ENCODE data around the gene MOB3B. TPM values are rescaled to one million over a fixed set of nuclear protein-coding genes. Genes with fewer than 3 reads are reported as not detected.
"Not testable (repeated sequence)": the region's sequence is repeated elsewhere in the genome, so short reads cannot be mapped to it uniquely, and the experiment has no call there.

MOB3B gene
- total RNA-seq, 1 donor from 2014 or later = 14.0 TPM

DNA sequence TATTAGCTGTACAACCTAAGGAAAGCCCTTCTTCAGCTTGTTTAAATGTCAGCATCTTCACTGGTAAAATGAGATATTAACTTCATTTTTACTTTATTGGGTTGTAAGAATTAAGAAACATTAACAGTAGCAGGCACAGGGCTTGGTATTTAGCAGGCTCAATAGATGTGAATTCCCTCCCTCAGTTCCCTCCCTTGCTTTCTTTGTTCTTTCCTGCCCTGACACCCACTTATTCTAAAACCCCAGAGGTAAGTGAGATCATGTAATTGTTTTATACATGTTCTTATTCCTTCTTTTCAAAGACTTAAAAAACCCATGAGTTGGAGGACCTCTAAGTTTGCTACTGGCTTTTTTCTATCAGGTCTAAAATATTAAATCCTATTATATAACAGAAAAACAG, 78.9 kb downstream of the MOB3B start:
- H3K27me3 ChIP-seq = no peaks in the 10 kb centered on the region
- H3K79me2 ChIP-seq (ENCODE audit: low read depth) = peaks cover 59% of the 10 kb centered on the region
- no peak overlapping the region for H3K27ac Mint-ChIP-seq
- H3K9me3 ChIP-seq (ENCODE audit: low read depth) = no peaks in the 10 kb centered on the region
- H3K4me1 Mint-ChIP-seq = peaks cover 38% of the 10 kb centered on the region
- DNase-seq (ENCODE audit: low spot score) = no peak
- H3K4me3 Mint-ChIP-seq = no peak overlapping the region
- TF ChIP-seq EZH2 (IDR thresholded peaks at IDR 0.05) (no peak), EZH2phosphoT487 (IDR thresholded peaks at IDR 0.05) (no peak)
- TF ChIP-seq, protein P1, sequence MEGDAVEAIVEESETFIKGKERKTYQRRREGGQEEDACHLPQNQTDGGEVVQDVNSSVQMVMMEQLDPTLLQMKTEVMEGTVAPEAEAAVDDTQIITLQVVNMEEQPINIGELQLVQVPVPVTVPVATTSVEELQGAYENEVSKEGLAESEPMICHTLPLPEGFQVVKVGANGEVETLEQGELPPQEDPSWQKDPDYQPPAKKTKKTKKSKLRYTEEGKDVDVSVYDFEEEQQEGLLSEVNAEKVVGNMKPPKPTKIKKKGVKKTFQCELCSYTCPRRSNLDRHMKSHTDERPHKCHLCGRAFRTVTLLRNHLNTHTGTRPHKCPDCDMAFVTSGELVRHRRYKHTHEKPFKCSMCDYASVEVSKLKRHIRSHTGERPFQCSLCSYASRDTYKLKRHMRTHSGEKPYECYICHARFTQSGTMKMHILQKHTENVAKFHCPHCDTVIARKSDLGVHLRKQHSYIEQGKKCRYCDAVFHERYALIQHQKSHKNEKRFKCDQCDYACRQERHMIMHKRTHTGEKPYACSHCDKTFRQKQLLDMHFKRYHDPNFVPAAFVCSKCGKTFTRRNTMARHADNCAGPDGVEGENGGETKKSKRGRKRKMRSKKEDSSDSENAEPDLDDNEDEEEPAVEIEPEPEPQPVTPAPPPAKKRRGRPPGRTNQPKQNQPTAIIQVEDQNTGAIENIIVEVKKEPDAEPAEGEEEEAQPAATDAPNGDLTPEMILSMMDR (IDR thresholded peaks at IDR 0.05) = no peak
- no peaks in the 10 kb centered on the region for H3K36me3 ChIP-seq
- no peak overlapping the region for H2AFZ ChIP-seq (replicated peaks)
- no peak overlapping the region for H3K4me3 ChIP-seq
- no peak overlapping the region for H3K9ac ChIP-seq
- H3K9me3 Mint-ChIP-seq = no peaks in the 10 kb centered on the region
- peaks cover 17% of the 10 kb centered on the region for H3K36me3 Mint-ChIP-seq
- H4K20me1 ChIP-seq (ENCODE audit: low read depth) = peaks cover 15% of the 10 kb centered on the region
- peaks cover 9% of the 10 kb centered on the region for H3F3A ChIP-seq (ENCODE audit: low read depth)
- peak overlapping the region; percentile 16 for H3K4me2 ChIP-seq
- H3K4me1 ChIP-seq = peaks cover 36% of the 10 kb centered on the region
- no peaks in the 10 kb centered on the region for H3K27me3 Mint-ChIP-seq (ENCODE audit: insufficient read depth, low read depth)
- H3K27ac ChIP-seq = no peak overlapping the region

DNA sequence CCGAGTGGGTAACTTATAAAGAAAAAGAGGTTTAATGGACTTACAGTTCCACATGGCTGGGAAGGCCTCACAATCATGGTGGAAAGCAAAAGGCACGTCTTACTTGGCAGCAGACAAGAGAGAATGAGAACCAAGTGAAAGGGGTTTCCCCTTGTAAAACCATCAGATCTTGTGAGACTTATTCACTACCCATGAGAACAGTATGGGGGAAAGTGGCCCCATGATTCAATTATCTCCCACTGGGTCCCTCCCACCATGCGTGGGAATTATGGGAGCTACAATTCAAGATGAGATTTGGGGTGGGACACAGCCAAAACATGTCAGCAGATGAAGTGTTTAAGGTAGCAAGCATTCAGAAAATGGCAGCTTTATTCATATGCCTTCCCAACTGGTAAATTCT, 81.3 kb downstream of the MOB3B start:
- H3K4me1 ChIP-seq = peaks cover 45% of the 10 kb centered on the region
- H3K36me3 ChIP-seq; H3K9ac ChIP-seq; H2AFZ ChIP-seq (replicated peaks); H3K9me3 Mint-ChIP-seq; H3K9me3 ChIP-seq (ENCODE audit: low read depth); H3K27me3 Mint-ChIP-seq (ENCODE audit: insufficient read depth, low read depth); DNase-seq (ENCODE audit: low spot score); H3K27ac Mint-ChIP-seq; H3K4me2 ChIP-seq; H3K27me3 ChIP-seq; H3K27ac ChIP-seq; H3K4me3 ChIP-seq; H3K4me3 Mint-ChIP-seq: not testable (repeated sequence)
- Mint-ChIP-seq H3K4me1 (peaks cover 45% of the 10 kb centered on the region), H3K36me3 (peaks cover 12% of the 10 kb centered on the region)
- H3F3A ChIP-seq (ENCODE audit: low read depth) = peaks cover 15% of the 10 kb centered on the region
- peaks cover 79% of the 10 kb centered on the region for H3K79me2 ChIP-seq (ENCODE audit: low read depth)
- peaks cover 22% of the 10 kb centered on the region for H4K20me1 ChIP-seq (ENCODE audit: low read depth)

DNA sequence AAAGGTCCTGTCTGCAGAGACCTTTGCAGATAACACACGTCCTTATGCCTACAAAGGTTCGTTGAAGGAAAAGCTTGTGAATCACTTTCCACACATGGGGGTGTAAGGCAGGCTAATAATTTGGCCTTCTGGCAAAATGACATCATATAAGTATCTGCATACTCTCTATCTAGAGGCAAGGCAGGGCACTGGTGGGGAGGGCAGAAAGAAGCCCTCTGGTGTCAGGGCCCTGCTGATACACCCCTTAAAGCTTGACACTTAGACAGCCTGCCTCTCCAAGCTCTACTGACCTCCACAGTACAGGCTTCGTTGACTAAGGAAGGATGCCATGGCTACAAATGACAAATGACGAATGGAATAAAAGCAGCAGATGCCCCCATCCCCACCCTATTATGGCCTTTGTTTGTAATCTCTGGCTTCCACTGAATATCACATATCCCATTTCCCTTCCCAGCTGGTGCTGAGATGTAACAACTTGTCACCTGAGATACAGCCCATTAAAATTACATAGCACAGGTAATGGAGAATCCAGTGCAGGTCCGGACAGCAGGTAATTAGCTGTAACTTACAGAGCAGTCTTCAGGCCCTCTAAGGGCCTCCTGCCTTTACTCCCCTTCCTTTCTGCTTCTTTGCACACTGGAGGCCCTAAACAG, 82.5 kb downstream of the MOB3B start:
- Mint-ChIP-seq H3K9me3 (no peaks in the 10 kb centered on the region), H3K27me3 (ENCODE audit: insufficient read depth, low read depth) (no peaks in the 10 kb centered on the region), H3K27ac (no peak overlapping the region), H3K36me3 (peaks cover 6% of the 10 kb centered on the region), H3K4me1 (peaks cover 45% of the 10 kb centered on the region), H3K4me3 (no peak overlapping the region)
- H3K36me3 ChIP-seq = no peaks in the 10 kb centered on the region
- H3K4me2 ChIP-seq = no peak overlapping the region
- peaks cover 15% of the 10 kb centered on the region for H3F3A ChIP-seq (ENCODE audit: low read depth)
- no peaks in the 10 kb centered on the region for H3K27me3 ChIP-seq
- no peak for DNase-seq (ENCODE audit: low spot score)
- no peaks in the 10 kb centered on the region for H3K9me3 ChIP-seq (ENCODE audit: low read depth)
- no peak overlapping the region for H3K4me3 ChIP-seq
- H2AFZ ChIP-seq (replicated peaks) = no peak overlapping the region
- peaks cover 86% of the 10 kb centered on the region for H3K79me2 ChIP-seq (ENCODE audit: low read depth)
- no peak overlapping the region for H3K9ac ChIP-seq
- peaks cover 45% of the 10 kb centered on the region for H3K4me1 ChIP-seq
- H3K27ac ChIP-seq = no peak overlapping the region
- peaks cover 22% of the 10 kb centered on the region for H4K20me1 ChIP-seq (ENCODE audit: low read depth)
- TF ChIP-seq EZH2phosphoT487 (IDR thresholded peaks at IDR 0.05) (no peak), EZH2 (IDR thresholded peaks at IDR 0.05) (no peak)
- TF ChIP-seq, protein P1 (IDR thresholded peaks at IDR 0.05) = no peak

DNA sequence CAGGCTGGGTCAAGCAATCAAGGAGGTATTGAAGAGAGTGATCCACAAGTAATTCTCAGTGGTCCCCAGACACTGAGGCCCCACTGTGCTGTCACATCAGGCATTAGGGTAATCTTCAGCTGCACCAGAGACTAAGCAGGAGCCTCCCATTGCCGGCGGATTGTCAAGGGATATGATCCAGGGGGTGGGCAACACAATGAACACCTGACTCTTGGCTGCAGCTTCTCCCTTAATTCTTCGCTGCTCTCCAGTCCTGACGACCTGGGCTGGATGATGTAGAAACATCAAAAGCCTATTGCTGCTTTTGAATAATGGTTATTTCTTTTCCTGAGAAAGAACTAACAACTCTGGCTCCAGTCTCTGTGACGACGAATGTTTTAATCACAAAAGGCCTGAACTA, 83.9 kb downstream of the MOB3B start:
- no peak overlapping the region for H3K9ac ChIP-seq
- no peaks in the 10 kb centered on the region for H3K9me3 ChIP-seq (ENCODE audit: low read depth)
- H3K4me1 ChIP-seq = peaks cover 43% of the 10 kb centered on the region
- no peak overlapping the region for H2AFZ ChIP-seq (replicated peaks)
- peak; percentile 52 for DNase-seq (ENCODE audit: low spot score)
- no peak overlapping the region for H3K27ac Mint-ChIP-seq
- TF ChIP-seq EZH2 (IDR thresholded peaks at IDR 0.05) = no peak
- no peaks in the 10 kb centered on the region for H3K27me3 ChIP-seq
- peaks cover 9% of the 10 kb centered on the region for H3K36me3 Mint-ChIP-seq
- H3K4me2 ChIP-seq = peak overlapping the region; percentile 65
- peaks cover 22% of the 10 kb centered on the region for H4K20me1 ChIP-seq (ENCODE audit: low read depth)
- H3K4me1 Mint-ChIP-seq = peaks cover 38% of the 10 kb centered on the region
- H3F3A ChIP-seq (ENCODE audit: low read depth) = peaks cover 15% of the 10 kb centered on the region
- H3K79me2 ChIP-seq (ENCODE audit: low read depth) = peaks cover 88% of the 10 kb centered on the region
- no peaks in the 10 kb centered on the region for H3K36me3 ChIP-seq
- no peak overlapping the region for H3K4me3 Mint-ChIP-seq
- peaks cover 4% of the 10 kb centered on the region for H3K9me3 Mint-ChIP-seq
- peak overlapping the region; percentile 59 for H3K27ac ChIP-seq
- no peaks in the 10 kb centered on the region for H3K27me3 Mint-ChIP-seq (ENCODE audit: insufficient read depth, low read depth)
- no peak overlapping the region for H3K4me3 ChIP-seq
